Calu3 (cell line): ENCODE measurements around the gene C5orf63. TPM values are rescaled to one million over a fixed set of nuclear protein-coding genes. Genes with fewer than 3 reads are reported as not detected.

Experiments
- BruUV-seq: library from RNA; stranded (reverse); fragments of 400-500 nt; replicated peaks from 2 replicates; lab custom pipeline; 2021; lab: Mats Ljungman, UMichigan
- CTCF ChIA-PET: fragments of 300-600 bp; sonication (Branson Sonifier 250); formaldehyde crosslinking; loops from one replicate; lab custom pipeline; 2022; ENCODE audit warnings: antibody characterized with exemption; lab: Charles Lee
- DNase-seq: peaks from one replicate; pipeline ENCODE4 v3.0.0; 2022
- H3K27ac Mint-ChIP-seq: one replicate; pipeline ENCODE4 v1.8.0; 2022; ENCODE audit warnings: mixed read lengths; ENCODE audit not compliant: unreplicated experiment
- H3K27me3 Mint-ChIP-seq: one replicate; pipeline ENCODE4 v1.8.0; 2022; ENCODE audit warnings: mixed read lengths; ENCODE audit not compliant: unreplicated experiment
- H3K36me3 Mint-ChIP-seq: one replicate; pipeline ENCODE4 v1.8.0; 2022; ENCODE audit warnings: mild to moderate bottlenecking, moderate library complexity, mixed read lengths; ENCODE audit not compliant: insufficient read depth, unreplicated experiment
- H3K4me1 Mint-ChIP-seq: one replicate; pipeline ENCODE4 v1.8.0; 2022; ENCODE audit warnings: mild to moderate bottlenecking, low read depth, mixed read lengths; ENCODE audit not compliant: unreplicated experiment
- H3K4me3 Mint-ChIP-seq: one replicate; pipeline ENCODE4 v1.8.0; 2022; ENCODE audit warnings: mild to moderate bottlenecking, low read depth, moderate library complexity, mixed read lengths; ENCODE audit not compliant: unreplicated experiment
- H3K9me3 Mint-ChIP-seq: one replicate; pipeline ENCODE4 v1.8.0; 2022; ENCODE audit warnings: low read depth, mixed read lengths; ENCODE audit not compliant: unreplicated experiment
- intact Hi-C: fragments of 100-400 bp; cut with micrococcal nuclease; formaldehyde crosslinking; loops from one replicate; pipeline ENCODE4 v1.10.0; 2022; ENCODE audit not compliant: unreplicated experiment
- total RNA-seq: library from RNA; stranded (reverse); gene quantifications from 2 replicates; pipeline ENCODE4 v1.2.3, GENCODE V29; 2022
- TF ChIP-seq, protein P1 (sequence below): fragments of 200-600 bp; IDR thresholded peaks from one replicate; pipeline ENCODE4 v1.8.0; 2022; ENCODE audit warnings: antibody characterized with exemption; ENCODE audit not compliant: unreplicated experiment

The C5orf63 gene
- total RNA-seq, 1 experiment from 2014 or later = 13.2 TPM

DNA sequence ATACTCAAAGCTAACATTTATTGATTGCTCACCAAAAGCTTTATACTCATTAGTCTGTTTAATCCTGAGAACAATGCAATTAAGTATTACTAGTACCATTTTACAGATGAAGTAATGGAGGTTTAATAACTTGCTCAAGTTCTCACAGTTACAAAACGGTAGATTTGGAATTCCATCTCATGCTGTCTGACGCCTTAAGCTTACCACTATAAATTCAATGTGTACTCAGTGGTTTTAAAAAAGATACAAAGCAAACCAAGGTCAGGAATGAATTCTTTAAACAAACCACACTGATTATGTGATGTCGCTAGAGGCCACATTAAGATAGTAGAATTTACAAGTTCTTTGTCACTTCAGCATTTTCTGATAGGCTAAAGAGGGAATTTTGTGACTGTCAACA lies 1.2 kb upstream of the C5orf63 start:
- peaks cover 10% of the 10 kb centered on the region for H3K36me3 Mint-ChIP-seq
- H3K4me1 Mint-ChIP-seq = no peaks in the 10 kb centered on the region

DNA sequence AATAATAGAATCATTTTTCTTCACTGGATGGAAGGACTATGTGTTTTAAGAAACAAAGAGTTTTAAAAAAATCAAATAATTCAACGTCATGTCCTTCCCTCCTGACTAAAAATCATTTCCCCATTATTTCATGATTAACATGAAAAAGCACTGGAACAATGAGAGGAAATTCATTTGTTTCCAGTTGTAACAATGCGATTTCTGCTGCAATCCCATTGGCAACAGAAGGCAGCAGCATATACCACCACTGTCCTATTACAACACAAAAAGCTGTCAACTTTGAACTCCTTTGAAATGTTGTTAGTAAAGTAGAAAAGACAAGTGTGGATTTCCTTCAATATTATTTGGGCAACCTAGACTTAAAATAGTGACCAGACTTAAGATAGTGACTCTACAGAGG lies 3.1 kb downstream of the C5orf63 start:
- no peak for DNase-seq
- Mint-ChIP-seq H3K27me3 (no peaks in the 10 kb centered on the region), H3K27ac (no peak overlapping the region), H3K4me1 (no peaks in the 10 kb centered on the region), H3K36me3 (peaks cover 10% of the 10 kb centered on the region), H3K9me3 (no peaks in the 10 kb centered on the region), H3K4me3 (no peak overlapping the region)
- BruUV-seq = no TSS peak
- TF ChIP-seq, protein P1, sequence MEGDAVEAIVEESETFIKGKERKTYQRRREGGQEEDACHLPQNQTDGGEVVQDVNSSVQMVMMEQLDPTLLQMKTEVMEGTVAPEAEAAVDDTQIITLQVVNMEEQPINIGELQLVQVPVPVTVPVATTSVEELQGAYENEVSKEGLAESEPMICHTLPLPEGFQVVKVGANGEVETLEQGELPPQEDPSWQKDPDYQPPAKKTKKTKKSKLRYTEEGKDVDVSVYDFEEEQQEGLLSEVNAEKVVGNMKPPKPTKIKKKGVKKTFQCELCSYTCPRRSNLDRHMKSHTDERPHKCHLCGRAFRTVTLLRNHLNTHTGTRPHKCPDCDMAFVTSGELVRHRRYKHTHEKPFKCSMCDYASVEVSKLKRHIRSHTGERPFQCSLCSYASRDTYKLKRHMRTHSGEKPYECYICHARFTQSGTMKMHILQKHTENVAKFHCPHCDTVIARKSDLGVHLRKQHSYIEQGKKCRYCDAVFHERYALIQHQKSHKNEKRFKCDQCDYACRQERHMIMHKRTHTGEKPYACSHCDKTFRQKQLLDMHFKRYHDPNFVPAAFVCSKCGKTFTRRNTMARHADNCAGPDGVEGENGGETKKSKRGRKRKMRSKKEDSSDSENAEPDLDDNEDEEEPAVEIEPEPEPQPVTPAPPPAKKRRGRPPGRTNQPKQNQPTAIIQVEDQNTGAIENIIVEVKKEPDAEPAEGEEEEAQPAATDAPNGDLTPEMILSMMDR = no peak
- CTCF ChIA-PET = no interaction called here
- intact Hi-C loops = loop anchor here (5.0 kb wide), 1 partner anchor 137 kb away; no protein-coding TSS in a partner anchor

More for the DNA sequence above, 1.2 kb upstream of the C5orf63 start:
- CTCF ChIA-PET = no interaction called here
- BruUV-seq = no TSS peak
- Mint-ChIP-seq H3K9me3 (no peaks in the 10 kb centered on the region), H3K27me3 (no peaks in the 10 kb centered on the region), H3K4me3 (no peak overlapping the region), H3K27ac (no peak overlapping the region)
- DNase-seq = no peak
- TF ChIP-seq, protein P1 = no peak
- intact Hi-C loops = loop anchor here (5.0 kb wide), 1 partner anchor 133 kb away; no protein-coding TSS in a partner anchor

DNA sequence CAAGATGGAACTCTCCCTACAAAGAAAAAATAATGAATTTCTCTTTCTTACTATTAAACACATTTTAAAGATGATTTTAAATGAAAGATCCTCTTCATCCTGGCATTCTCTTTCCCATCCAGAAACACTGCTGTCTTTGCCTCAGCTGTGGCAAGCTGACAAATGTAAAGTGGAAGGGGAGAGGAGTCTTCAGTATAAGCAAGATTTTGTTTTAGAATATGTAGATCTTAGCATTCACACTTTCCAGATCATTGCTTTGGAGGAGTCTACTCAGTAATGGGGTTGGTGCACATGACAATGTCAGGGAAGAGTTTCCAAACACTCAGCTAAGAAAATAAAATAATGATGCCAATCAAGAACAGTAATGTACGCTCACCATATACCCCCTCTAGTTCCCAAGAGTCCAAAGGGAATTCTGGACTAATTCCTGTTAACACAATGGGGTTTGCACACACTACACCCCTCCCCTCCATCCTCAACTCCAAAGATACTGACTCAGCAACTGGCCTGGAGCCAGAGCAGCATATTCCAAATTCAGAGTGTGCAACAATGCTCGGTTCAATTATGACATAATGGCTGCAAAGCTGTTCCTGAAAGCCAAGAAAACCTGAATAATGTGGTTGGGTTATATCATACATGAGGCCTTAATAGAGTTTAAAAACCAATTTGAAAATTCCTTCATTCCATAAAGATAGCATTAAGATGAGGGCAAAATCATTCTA lies 4.6 kb downstream of the C5orf63 start:
- no TSS peak for BruUV-seq
- Mint-ChIP-seq H3K4me3 (no peak overlapping the region), H3K9me3 (no peaks in the 10 kb centered on the region), H3K36me3 (peaks cover 10% of the 10 kb centered on the region), H3K4me1 (no peaks in the 10 kb centered on the region), H3K27ac (no peak overlapping the region), H3K27me3 (no peaks in the 10 kb centered on the region)
- intact Hi-C loops = no loop called here
- TF ChIP-seq, protein P1 = no peak
- DNase-seq = no peak
- CTCF ChIA-PET = interaction anchor here (0.6 kb wide), 1 partner anchor 415 kb away, joined by 3 read pairs; no protein-coding TSS in a partner anchor

DNA sequence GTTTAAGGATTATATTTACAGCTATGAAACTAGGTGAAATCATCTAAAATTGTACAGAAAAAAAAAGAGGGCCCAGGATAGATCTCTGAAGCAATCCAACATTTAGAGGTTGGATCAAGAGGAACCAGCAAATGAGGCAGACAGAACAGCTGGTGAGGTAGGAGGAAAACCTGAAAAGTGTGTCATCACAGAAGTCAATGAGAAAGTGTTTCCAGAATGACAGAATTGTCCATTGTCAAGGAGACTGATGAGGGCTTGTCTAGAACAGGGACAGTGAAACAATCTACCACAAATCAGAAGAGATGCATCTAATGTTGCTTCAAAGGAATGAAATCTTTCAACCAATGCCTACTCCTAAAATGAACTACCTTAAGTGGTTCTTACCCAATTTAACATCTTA lies 6.6 kb downstream of the C5orf63 start:
- H3K27ac Mint-ChIP-seq = no peak overlapping the region
- CTCF ChIA-PET = no interaction called here
- DNase-seq = no peak
- H3K27me3 Mint-ChIP-seq = no peaks in the 10 kb centered on the region
- BruUV-seq = no TSS peak
- TF ChIP-seq, protein P1 = no peak
- H3K36me3 Mint-ChIP-seq = no peaks in the 10 kb centered on the region
- H3K9me3 Mint-ChIP-seq = no peaks in the 10 kb centered on the region
- intact Hi-C loops = no loop called here
- no peak overlapping the region for H3K4me3 Mint-ChIP-seq
- no peaks in the 10 kb centered on the region for H3K4me1 Mint-ChIP-seq
